ENCODE data around the gene LAYN.

Gene LAYN

DNA sequence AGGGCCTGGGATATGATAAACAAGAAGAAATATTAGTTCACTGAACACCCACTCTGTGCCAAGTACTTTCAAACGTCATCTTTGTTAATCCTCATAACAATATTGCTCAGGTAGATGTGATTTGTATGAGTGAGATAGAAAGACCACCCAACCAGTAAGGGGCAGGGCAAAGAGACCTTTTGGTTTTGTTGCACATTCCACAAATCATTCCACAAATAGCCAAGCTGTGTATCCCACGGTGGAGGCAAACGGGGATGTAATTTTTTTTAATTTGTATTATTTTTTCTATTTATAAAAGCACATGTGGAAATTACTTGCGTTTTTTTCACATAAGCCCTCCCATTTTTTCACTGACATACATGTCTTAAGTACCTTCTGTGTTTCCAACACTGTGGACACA, 29.0 kb downstream of the LAYN start:
- H3K4me3 ChIP-seq (ENCODE audit: low read length), result no peak overlapping the region
- H3K9me3 ChIP-seq (ENCODE audit: control insufficient read depth, insufficient read depth, low read length), result no peaks in the 10 kb centered on the region
- TF ChIP-seq CTCF (IDR thresholded peaks at IDR 0.05; ENCODE audit: low read depth, low read length, poor library complexity, severe bottlenecking) (no peak), EZH2phosphoT487 (IDR thresholded peaks at IDR 0.05; ENCODE audit: borderline replicate concordance, low read length) (no peak)
- peaks cover 8% of the 10 kb centered on the region for H3K4me1 ChIP-seq (ENCODE audit: control insufficient read depth, low read length)
- H3K9me2 ChIP-seq (replicated peaks; ENCODE audit: control insufficient read depth, low read length), result no peaks in the 10 kb centered on the region
- H3K27me3 ChIP-seq (ENCODE audit: control insufficient read depth, low read length), result no peaks in the 10 kb centered on the region
- no peaks in the 10 kb centered on the region for H3K36me3 ChIP-seq (ENCODE audit: control insufficient read depth, low read length)
- H3F3A ChIP-seq (ENCODE audit: control insufficient read depth, insufficient read depth), result no peaks in the 10 kb centered on the region
- no peak overlapping the region for H3K4me2 ChIP-seq (ENCODE audit: low read length)
- H3K27ac ChIP-seq (ENCODE audit: low read depth, low read length), result no peak overlapping the region
- H3K79me2 ChIP-seq (ENCODE audit: control insufficient read depth, low read length), result no peaks in the 10 kb centered on the region
- H4K20me1 ChIP-seq (ENCODE audit: control insufficient read depth, insufficient read depth, low read depth, low read length), result no peaks in the 10 kb centered on the region

GRCh38 chr11:111570796-111571195, 30.3 kb downstream of the LAYN start:
- H3K4me2 ChIP-seq (ENCODE audit: low read length), result no peak overlapping the region
- H3K4me1 ChIP-seq (ENCODE audit: control insufficient read depth, low read length), result peaks cover 18% of the 10 kb centered on the region
- no peaks in the 10 kb centered on the region for H3K79me2 ChIP-seq (ENCODE audit: control insufficient read depth, low read length)
- H3K27ac ChIP-seq (ENCODE audit: low read depth, low read length), result no peak overlapping the region
- no peaks in the 10 kb centered on the region for H3K36me3 ChIP-seq (ENCODE audit: control insufficient read depth, low read length)
- H3K9me3 ChIP-seq (ENCODE audit: control insufficient read depth, insufficient read depth, low read length), result no peaks in the 10 kb centered on the region
- H3K27me3 ChIP-seq (ENCODE audit: control insufficient read depth, low read length), result no peaks in the 10 kb centered on the region
- TF ChIP-seq EZH2phosphoT487 (IDR thresholded peaks at IDR 0.05; ENCODE audit: borderline replicate concordance, low read length), result no peak
- no peak for TF ChIP-seq CTCF (IDR thresholded peaks at IDR 0.05; ENCODE audit: low read depth, low read length, poor library complexity, severe bottlenecking)
- H3K9me2 ChIP-seq (replicated peaks; ENCODE audit: control insufficient read depth, low read length), result no peaks in the 10 kb centered on the region
- no peak overlapping the region for H3K4me3 ChIP-seq (ENCODE audit: low read length)
- H3F3A ChIP-seq (ENCODE audit: control insufficient read depth, insufficient read depth), result no peaks in the 10 kb centered on the region
- H4K20me1 ChIP-seq (ENCODE audit: control insufficient read depth, insufficient read depth, low read depth, low read length), result no peaks in the 10 kb centered on the region

- Histone ChIP-seq H3K27me3 (ENCODE audit: control insufficient read depth, low read length) (no peaks in the 10 kb centered on the region), H3F3A (ENCODE audit: control insufficient read depth, insufficient read depth) (no peaks in the 10 kb centered on the region), H3K79me2 (ENCODE audit: control insufficient read depth, low read length) (no peaks in the 10 kb centered on the region), H3K36me3 (ENCODE audit: control insufficient read depth, low read length) (no peaks in the 10 kb centered on the region), H3K4me2 (ENCODE audit: low read length) (no peak overlapping the region), H3K4me1 (ENCODE audit: control insufficient read depth, low read length) (peaks cover 18% of the 10 kb centered on the region), H4K20me1 (ENCODE audit: control insufficient read depth, insufficient read depth, low read depth, low read length) (no peaks in the 10 kb centered on the region), H3K9me2 (replicated peaks; ENCODE audit: control insufficient read depth, low read length) (no peaks in the 10 kb centered on the region), H3K27ac (ENCODE audit: low read depth, low read length) (no peak overlapping the region), H3K9me3 (ENCODE audit: control insufficient read depth, insufficient read depth, low read length) (no peaks in the 10 kb centered on the region), H3K4me3 (ENCODE audit: low read length) (no peak overlapping the region)
- TF ChIP-seq EZH2phosphoT487 (IDR thresholded peaks at IDR 0.05; ENCODE audit: borderline replicate concordance, low read length), result no peak
- no peak for TF ChIP-seq CTCF (IDR thresholded peaks at IDR 0.05; ENCODE audit: low read depth, low read length, poor library complexity, severe bottlenecking)
These were observed 31.4 kb downstream of the LAYN start for GRCh38 chr11:111571829-111572501.
